HepG2 (cell line): ENCODE results near the gene COPS8. TPM values are rescaled to one million over a fixed set of nuclear protein-coding genes. Genes with fewer than 3 reads are reported as not detected.

ENCODE experiments used
- ATAC-seq: fragments of 200-7000 bp; cut with Tn5 transposase; 3 replicates; pipeline ENCODE4 v1.9.1; 2020; ENCODE audit warnings: mild to moderate bottlenecking, moderate library complexity
- BruUV-seq: library from RNA; stranded (reverse); fragments of 400-500 nt; replicated peaks from 2 replicates; lab custom pipeline; 2021; lab: Mats Ljungman, UMichigan
- CTCF ChIA-PET: fragments of 300-600 bp; formaldehyde crosslinking; extraction: SDS; loops from one replicate; lab custom pipeline; 2021; ENCODE audit warnings: low total read pairs, inconsistent platforms, low intra/inter-chr PET ratio; lab: Yijun Ruan, JAX
- POLR2A ChIA-PET: fragments of 350-600 bp; sonication (Branson Sonifier 250); formaldehyde crosslinking; loops from one replicate; lab custom pipeline; 2020; ENCODE audit warnings: antibody characterized with exemption, inconsistent platforms; lab: Yijun Ruan, JAX
- DNase-seq: peaks from one replicate; pipeline ENCODE4 v3.0.0-alpha.2; 2015; ENCODE audit warnings: low spot score
- FAIRE-seq: peaks from 3 replicates; lab custom pipeline; 2011; peaks lifted over from hg19 to GRCh38; lab: Jason Lieb, UNC
- H2AFZ ChIP-seq: one replicate; pipeline ENCODE4 v1.6.1; 2011; ENCODE audit warnings: low read length, inconsistent platforms
- H3K27ac ChIP-seq: fragments of 300-600 bp; 3 replicates; pipeline ENCODE4 v1.8.0; 2011; ENCODE audit warnings: mixed run types, mild to moderate bottlenecking, mixed read lengths, low read length, inconsistent platforms; ENCODE audit not compliant: insufficient read depth; ENCODE audit errors: extremely low read length
- H3K27me3 ChIP-seq, 2 experiments: fragments of 200-600 bp in 1 of 2; 2 replicates in 1 of 2; 3 replicates in 1 of 2; pipeline versions ENCODE4 v1.6.0 to v1.8.0; 2011; ENCODE audit warnings: low read length in 2 of 2, mild to moderate bottlenecking in 2 of 2, moderate library complexity in 2 of 2, inconsistent platforms in 1 of 2; ENCODE audit not compliant: insufficient read depth in 2 of 2, control insufficient read depth in 1 of 2
- H3K36me3 ChIP-seq, 2 experiments: fragments of 200-600 bp in 1 of 2; replicated peaks in 1 of 2; 2 replicates in 1 of 2; 3 replicates in 1 of 2; pipeline versions ENCODE4 v1.5.1 to v1.8.0; 2011; ENCODE audit warnings: low read length in 2 of 2, inconsistent platforms in 1 of 2; ENCODE audit not compliant: insufficient read depth in 2 of 2, control insufficient read depth in 1 of 2
- H3K4me1 ChIP-seq: 2 replicates; pipeline ENCODE4 v1.5.1; 2012; ENCODE audit warnings: low read length, inconsistent platforms; ENCODE audit not compliant: insufficient read depth
- H3K4me2 ChIP-seq: 2 replicates; pipeline ENCODE4 v1.6.0; 2011; ENCODE audit warnings: low read depth, low read length, inconsistent platforms
- H3K4me3 ChIP-seq, 3 experiments: fragments of 200-600 bp in 1 of 3; sonication (generic), shearing (Covaris generic) in 1 of 3; replicated peaks in 1 of 3; 2 replicates each; pipeline ENCODE4 v1.5.1; 2011 to 2016; ENCODE audit warnings: low read length in 3 of 3, inconsistent platforms in 2 of 3, low read depth in 2 of 3, mild to moderate bottlenecking in 2 of 3, control low read depth in 1 of 3, mixed read lengths in 1 of 3; ENCODE audit not compliant: insufficient read depth in 1 of 3
- H3K79me2 ChIP-seq: one replicate; pipeline ENCODE4 v1.6.1; 2011; ENCODE audit warnings: low read length, inconsistent platforms; ENCODE audit not compliant: insufficient read depth
- H3K9ac ChIP-seq: 2 replicates; pipeline ENCODE4 v1.6.0; 2011; ENCODE audit warnings: mild to moderate bottlenecking, low read depth, low read length, inconsistent platforms; ENCODE audit not compliant: insufficient read depth
- H3K9me3 ChIP-seq: 2 replicates; pipeline ENCODE4 v1.5.1; 2012; ENCODE audit warnings: mild to moderate bottlenecking, low read length
- H4K20me1 ChIP-seq: 2 replicates; pipeline ENCODE4 v1.6.0; 2011; ENCODE audit warnings: inconsistent platforms, mild to moderate bottlenecking, low read length, moderate library complexity; ENCODE audit not compliant: insufficient read depth
- HES4 ChIP-seq: sonication (generic); formaldehyde crosslinking; IDR thresholded peaks from 2 replicates; pipeline ENCODE4 v1.9.0; 2021; ENCODE audit warnings: mild to moderate bottlenecking, missing genetic modification reagents, borderline replicate concordance
- KAT8 ChIP-seq: IDR thresholded peaks from 2 replicates; pipeline ENCODE4 v1.6.1; 2016; ENCODE audit warnings: missing genetic modification reagents, missing compliant biosample characterization
- ZNF484 ChIP-seq: sonication (generic); formaldehyde crosslinking; IDR thresholded peaks from 2 replicates; pipeline ENCODE4 v1.5.1; 2020; ENCODE audit warnings: mild to moderate bottlenecking, low read depth, missing genetic modification reagents, borderline replicate concordance
- ZNF510 ChIP-seq: sonication (generic); formaldehyde crosslinking; IDR thresholded peaks from 2 replicates; pipeline ENCODE4 v1.4.0; 2020; ENCODE audit warnings: low read depth, mild to moderate bottlenecking, missing genetic modification reagents
- WGBS: methylation state at CpG from one replicate; pipeline ENCODE4 v1.1.6; 2017; ENCODE audit warnings: low lambda C conversion rate; 5-methylcytosine and 5-hydroxymethylcytosine counted together
- in situ Hi-C: cut with HindIII; loops from 2 replicates; pipeline ENCODE4 v1.10.0; 2017; ENCODE audit warnings: low pct_unique_long_range_greater_than_20kb; ENCODE audit not compliant: extremely low pct_ligation_motif_present
- intact Hi-C: fragments of 100-400 bp; cut with micrococcal nuclease; formaldehyde crosslinking; loops from one replicate; pipeline ENCODE4 v1.10.0; 2022; ENCODE audit not compliant: unreplicated experiment
- polyA plus RNA-seq, 8 experiments: library from polyadenylated mRNA; depleted of rRNA in 3 of 8; stranded (reverse) in 7 of 8; unstranded in 1 of 8; fragments of >200 nt; fragmentation: Illumina TruSeq in 4 of 8; extraction: Trizol in 4 of 8; gene quantifications; 2 replicates each; pipeline versions ENCODE4 v1.2.1 to v1.2.3, GENCODE V29; 2011 to 2016; ENCODE audit warnings: low read depth in 4 of 8, missing spikeins in 1 of 8, mixed read lengths in 1 of 8; ENCODE audit not compliant: insufficient read depth in 1 of 8
- total RNA-seq, 5 experiments: library from RNA; depleted of rRNA; stranded (reverse); fragments of >200 nt; fragmentation: Illumina TruSeq; extraction: Trizol; gene quantifications; 2 replicates each; pipeline ENCODE4 v1.2.3, GENCODE V29; 2016; ENCODE audit warnings: low read depth in 1 of 5
- TF ChIP-seq, protein P1 (sequence below): sonication (generic); formaldehyde crosslinking; IDR thresholded peaks from 2 replicates; pipeline ENCODE4 v1.4.0; 2020; ENCODE audit warnings: missing genetic modification reagents

COPS8 gene
- total and polyA plus RNA-seq, 2 of the 13 experiments (the other 11 are each of a cell fraction or from before 2014, with no cell fraction given) = 86.3 to 96.6 TPM

DNA sequence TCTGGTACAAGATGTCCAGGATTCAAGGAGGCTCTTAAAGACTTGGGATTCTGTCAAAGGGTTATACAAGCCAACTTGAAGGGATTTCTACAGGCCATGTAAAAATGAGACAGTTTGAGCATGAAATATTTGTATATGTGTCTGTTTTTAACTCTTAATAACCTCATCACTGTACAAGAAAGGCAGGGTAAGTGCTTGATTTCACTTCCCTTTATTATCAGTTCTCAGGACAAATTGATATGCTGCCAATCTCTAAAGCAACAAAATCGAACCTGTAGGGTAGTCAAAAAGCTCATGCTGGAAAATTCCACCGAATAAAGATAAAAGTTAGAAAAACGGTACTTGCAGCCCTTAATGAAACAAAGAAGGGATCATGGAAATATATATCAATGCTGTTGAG is 14.1 kb downstream of the COPS8 start:
- ATAC-seq (no peak), FAIRE-seq (no peak), DNase-seq (no peak)
- TF ChIP-seq ZNF484 (CRISPR knock-in tag) (no peak), HES4 (CRISPR knock-in tag) (no peak), KAT8 (CRISPR knock-in tag) (no peak), ZNF510 (CRISPR knock-in tag) (no peak)
- TF ChIP-seq, protein P1, sequence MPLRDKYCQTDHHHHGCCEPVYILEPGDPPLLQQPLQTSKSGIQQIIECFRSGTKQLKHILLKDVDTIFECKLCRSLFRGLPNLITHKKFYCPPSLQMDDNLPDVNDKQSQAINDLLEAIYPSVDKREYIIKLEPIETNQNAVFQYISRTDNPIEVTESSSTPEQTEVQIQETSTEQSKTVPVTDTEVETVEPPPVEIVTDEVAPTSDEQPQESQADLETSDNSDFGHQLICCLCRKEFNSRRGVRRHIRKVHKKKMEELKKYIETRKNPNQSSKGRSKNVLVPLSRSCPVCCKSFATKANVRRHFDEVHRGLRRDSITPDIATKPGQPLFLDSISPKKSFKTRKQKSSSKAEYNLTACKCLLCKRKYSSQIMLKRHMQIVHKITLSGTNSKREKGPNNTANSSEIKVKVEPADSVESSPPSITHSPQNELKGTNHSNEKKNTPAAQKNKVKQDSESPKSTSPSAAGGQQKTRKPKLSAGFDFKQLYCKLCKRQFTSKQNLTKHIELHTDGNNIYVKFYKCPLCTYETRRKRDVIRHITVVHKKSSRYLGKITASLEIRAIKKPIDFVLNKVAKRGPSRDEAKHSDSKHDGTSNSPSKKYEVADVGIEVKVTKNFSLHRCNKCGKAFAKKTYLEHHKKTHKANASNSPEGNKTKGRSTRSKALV = no peak
- Histone ChIP-seq H3K27me3 (no peaks in the 10 kb centered on the region), H3K9ac (no peak overlapping the region), H3K4me3 (no peak overlapping the region), H3K79me2 (peaks cover 2% of the 10 kb centered on the region), H3K36me3 (peaks cover 10 to 72% of the 10 kb centered on the region in 2 experiments), H2AFZ (no peak overlapping the region), H3K4me1 (peaks cover 12% of the 10 kb centered on the region), H3K27ac (no peak overlapping the region), H4K20me1 (no peaks in the 10 kb centered on the region), H3K9me3 (no peaks in the 10 kb centered on the region), H3K4me2 (no peak overlapping the region)
- WGBS = 84% methylated on average over 3 of the region's 3 CpGs
- in situ Hi-C loops (no loop called here), intact Hi-C loops (no loop called here)
- CTCF ChIA-PET = no interaction called here
- POLR2A ChIA-PET = no interaction called here
- BruUV-seq = no TSS peak
